ENCODE data around the gene FOXP1. TPM values are rescaled to one million over a fixed set of nuclear protein-coding genes. Genes with fewer than 3 reads are reported as not detected.

FOXP1 gene
- total and polyA plus RNA-seq, 4 donors = 4.9 to 35.4 (median 32.0) TPM

GRCh38 chr3:71348831-71349230 is 234.7 kb downstream of the FOXP1 start:
- Histone ChIP-seq H3K27ac (ENCODE audit: low read depth in 1 of 2, low read length in 2 of 2) (no peak overlapping the region), H3K27me3 (ENCODE audit: control insufficient read depth in 4 of 4, insufficient read depth in 4 of 4, low read length in 3 of 4) (no peaks in the 10 kb centered on the region), H3K9ac (ENCODE audit: low read depth in 1 of 2, low read length in 2 of 2) (no peak overlapping the region), H3K9me3 (ENCODE audit: control insufficient read depth in 4 of 4, low read length in 3 of 4) (no peaks in the 10 kb centered on the region), H3K4me3 (ENCODE audit: low read depth in 1 of 3, low read length in 3 of 3) (no peak overlapping the region), H3K4me1 (ENCODE audit: control insufficient read depth in 4 of 4, insufficient read depth in 4 of 4, low read length in 3 of 4) (peaks cover 0 to 10% (median 5%) of the 10 kb centered on the region in 4 donors), H3K36me3 (ENCODE audit: control insufficient read depth in 4 of 4, insufficient read depth in 3 of 4, low read depth in 1 of 4, low read length in 3 of 4) (no peaks in the 10 kb centered on the region)
- 100% methylated on average over 2 of the region's 2 CpGs for WGBS
- DNase-seq (ENCODE audit: low spot score) = no peak
- TF ChIP-seq JUND (IDR thresholded peaks at IDR 0.05) = no peak
- no peak for TF ChIP-seq RXRA (IDR thresholded peaks at IDR 0.05)
- TF ChIP-seq HNF4G (IDR thresholded peaks at IDR 0.05) = no peak
- no peak for TF ChIP-seq YY1 (IDR thresholded peaks at IDR 0.05)
- no peak for TF ChIP-seq REST (IDR thresholded peaks at IDR 0.05)
- no peak for TF ChIP-seq CTCF (IDR thresholded peaks at IDR 0.05; ENCODE audit: low read depth, low read length, missing input control)
- TF ChIP-seq GABPA (IDR thresholded peaks at IDR 0.05 in 1 of 2, conservative IDR thresholded peaks at IDR 0.05 in 1 of 2) = no peak
- no peak for TF ChIP-seq FOXA2 (IDR thresholded peaks at IDR 0.05)
- TF ChIP-seq, protein P1, sequence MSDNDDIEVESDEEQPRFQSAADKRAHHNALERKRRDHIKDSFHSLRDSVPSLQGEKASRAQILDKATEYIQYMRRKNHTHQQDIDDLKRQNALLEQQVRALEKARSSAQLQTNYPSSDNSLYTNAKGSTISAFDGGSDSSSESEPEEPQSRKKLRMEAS (IDR thresholded peaks at IDR 0.05) = no peak
- no peak for TF ChIP-seq SP1 (IDR thresholded peaks at IDR 0.05)

DNA sequence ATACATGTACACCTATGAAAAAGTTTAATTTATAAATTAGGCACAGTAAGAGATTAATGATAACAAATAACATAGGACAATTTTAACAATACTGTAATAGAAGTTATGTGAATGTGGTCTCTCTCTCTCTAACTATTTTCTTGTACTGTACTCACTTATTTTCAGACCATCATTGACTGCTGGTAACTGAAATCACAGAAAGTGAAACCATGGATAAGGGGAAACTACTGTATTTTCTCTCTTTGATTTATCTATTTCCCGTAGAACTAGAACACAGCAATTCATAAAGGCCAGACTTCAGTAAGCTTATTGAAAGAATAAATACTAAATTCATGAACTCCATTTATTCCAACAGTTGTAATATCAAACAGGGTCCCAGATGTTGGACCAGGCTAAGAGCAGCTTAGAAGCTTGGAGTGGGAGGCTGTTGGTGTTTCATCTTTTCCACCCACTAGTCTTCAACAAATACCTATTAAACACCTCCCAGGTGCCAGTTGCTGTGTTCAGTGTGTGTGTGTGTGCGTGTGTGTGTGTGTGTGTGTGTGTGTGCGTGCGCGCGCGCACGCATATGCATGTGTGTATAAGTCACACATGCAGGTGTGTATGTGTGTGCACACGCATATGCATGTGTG is 235.4 kb downstream of the FOXP1 start:
- no peak for DNase-seq (ENCODE audit: low spot score)
- H3K9ac ChIP-seq (ENCODE audit: low read depth in 1 of 2, low read length in 2 of 2) = no peak overlapping the region
- no peaks in the 10 kb centered on the region for H3K9me3 ChIP-seq (ENCODE audit: control insufficient read depth in 4 of 4, low read length in 3 of 4)
- TF ChIP-seq SP1 (IDR thresholded peaks at IDR 0.05) (no peak), EGR1 (IDR thresholded peaks at IDR 0.05; ENCODE audit: low read depth in 2 of 2) (no peak)
- TF ChIP-seq, protein P1 (IDR thresholded peaks at IDR 0.05) = no peak
- WGBS = 91% methylated on average over 9 of the region's 9 CpGs
- peaks cover 0 to 10% (median 5%) of the 10 kb centered on the region in 4 donors for H3K4me1 ChIP-seq (ENCODE audit: control insufficient read depth in 4 of 4, insufficient read depth in 4 of 4, low read length in 3 of 4)
- no peaks in the 10 kb centered on the region for H3K36me3 ChIP-seq (ENCODE audit: control insufficient read depth in 4 of 4, insufficient read depth in 3 of 4, low read depth in 1 of 4, low read length in 3 of 4)
- no peak overlapping the region for H3K27ac ChIP-seq (ENCODE audit: low read depth in 1 of 2, low read length in 2 of 2)
- no peaks in the 10 kb centered on the region for H3K27me3 ChIP-seq (ENCODE audit: control insufficient read depth in 4 of 4, insufficient read depth in 4 of 4, low read length in 3 of 4)
- H3K4me3 ChIP-seq (ENCODE audit: low read depth in 1 of 3, low read length in 3 of 3) = no peak overlapping the region

DNA sequence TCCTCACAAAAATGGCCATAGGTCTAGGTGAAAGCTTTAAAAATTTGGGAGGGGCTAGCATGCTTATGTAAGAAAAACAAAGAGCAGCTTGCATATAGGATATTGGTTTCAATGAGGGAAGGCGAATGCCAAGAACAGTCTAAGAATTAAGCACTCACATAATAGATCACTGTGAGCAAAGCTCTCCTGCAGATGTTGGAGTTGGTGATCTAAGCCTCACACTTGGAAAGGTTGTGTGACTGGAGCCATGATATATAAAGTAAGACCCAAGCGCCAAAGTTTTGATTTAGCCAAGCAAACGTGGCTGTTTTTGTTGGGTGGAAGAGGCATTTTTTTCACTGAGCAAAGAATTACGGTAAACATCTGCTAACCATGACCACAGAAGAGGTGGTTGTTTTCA is 237.5 kb downstream of the FOXP1 start:
- Histone ChIP-seq H3K9ac (ENCODE audit: low read depth in 1 of 2, low read length in 2 of 2) (no peak overlapping the region), H3K27me3 (ENCODE audit: control insufficient read depth in 4 of 4, insufficient read depth in 4 of 4, low read length in 3 of 4) (no peaks in the 10 kb centered on the region), H3K27ac (ENCODE audit: low read depth in 1 of 2, low read length in 2 of 2) (no peak overlapping the region), H3K9me3 (ENCODE audit: control insufficient read depth in 4 of 4, low read length in 3 of 4) (no peaks in the 10 kb centered on the region), H3K4me3 (ENCODE audit: low read depth in 1 of 3, low read length in 3 of 3) (no peak overlapping the region), H3K4me1 (ENCODE audit: control insufficient read depth in 4 of 4, insufficient read depth in 4 of 4, low read length in 3 of 4) (peaks cover 0 to 4% (median 0%) of the 10 kb centered on the region in 4 donors), H3K36me3 (ENCODE audit: control insufficient read depth in 4 of 4, insufficient read depth in 3 of 4, low read depth in 1 of 4, low read length in 3 of 4) (peaks cover 0 to 3% (median 1%) of the 10 kb centered on the region in 4 donors)
- WGBS = 97% methylated on average over 4 of the region's 4 CpGs
- no peak for DNase-seq (ENCODE audit: low spot score)
- no peak for TF ChIP-seq TAF1 (conservative IDR thresholded peaks at IDR 0.05)
- no peak for TF ChIP-seq HNF4G (IDR thresholded peaks at IDR 0.05)
- TF ChIP-seq NR2F2 (IDR thresholded peaks at IDR 0.05) = no peak
- TF ChIP-seq SP1 (IDR thresholded peaks at IDR 0.05) = no peak
- no peak for TF ChIP-seq FOXA1 (IDR thresholded peaks at IDR 0.05)
- no peak for TF ChIP-seq RAD21 (IDR thresholded peaks at IDR 0.05)
- TF ChIP-seq GABPA (IDR thresholded peaks at IDR 0.05 in 1 of 2, conservative IDR thresholded peaks at IDR 0.05 in 1 of 2) = no peak
- TF ChIP-seq, protein P1 (IDR thresholded peaks at IDR 0.05) = no peak
- TF ChIP-seq FOXA2 (IDR thresholded peaks at IDR 0.05) = no peak
- no peak for TF ChIP-seq RXRA (IDR thresholded peaks at IDR 0.05)
- no peak for TF ChIP-seq ATF3 (IDR thresholded peaks at IDR 0.05)
- no peak for TF ChIP-seq JUND (IDR thresholded peaks at IDR 0.05)
- no peak for TF ChIP-seq EGR1 (IDR thresholded peaks at IDR 0.05; ENCODE audit: low read depth in 2 of 2)
- TF ChIP-seq, protein P2, sequence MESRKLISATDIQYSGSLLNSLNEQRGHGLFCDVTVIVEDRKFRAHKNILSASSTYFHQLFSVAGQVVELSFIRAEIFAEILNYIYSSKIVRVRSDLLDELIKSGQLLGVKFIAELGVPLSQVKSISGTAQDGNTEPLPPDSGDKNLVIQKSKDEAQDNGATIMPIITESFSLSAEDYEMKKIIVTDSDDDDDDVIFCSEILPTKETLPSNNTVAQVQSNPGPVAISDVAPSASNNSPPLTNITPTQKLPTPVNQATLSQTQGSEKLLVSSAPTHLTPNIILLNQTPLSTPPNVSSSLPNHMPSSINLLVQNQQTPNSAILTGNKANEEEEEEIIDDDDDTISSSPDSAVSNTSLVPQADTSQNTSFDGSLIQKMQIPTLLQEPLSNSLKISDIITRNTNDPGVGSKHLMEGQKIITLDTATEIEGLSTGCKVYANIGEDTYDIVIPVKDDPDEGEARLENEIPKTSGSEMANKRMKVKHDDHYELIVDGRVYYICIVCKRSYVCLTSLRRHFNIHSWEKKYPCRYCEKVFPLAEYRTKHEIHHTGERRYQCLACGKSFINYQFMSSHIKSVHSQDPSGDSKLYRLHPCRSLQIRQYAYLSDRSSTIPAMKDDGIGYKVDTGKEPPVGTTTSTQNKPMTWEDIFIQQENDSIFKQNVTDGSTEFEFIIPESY (IDR thresholded peaks at IDR 0.05) = no peak
